Measurements from ENCODE around the gene PUS10.
A peak's percentile ranks its signal among the peaks of the same experiment; 100 is the strongest.
"Not testable (repeated sequence)": the region's sequence is repeated elsewhere in the genome, so short reads cannot be mapped to it uniquely, and the experiment has no call there.

The PUS10 gene

DNA sequence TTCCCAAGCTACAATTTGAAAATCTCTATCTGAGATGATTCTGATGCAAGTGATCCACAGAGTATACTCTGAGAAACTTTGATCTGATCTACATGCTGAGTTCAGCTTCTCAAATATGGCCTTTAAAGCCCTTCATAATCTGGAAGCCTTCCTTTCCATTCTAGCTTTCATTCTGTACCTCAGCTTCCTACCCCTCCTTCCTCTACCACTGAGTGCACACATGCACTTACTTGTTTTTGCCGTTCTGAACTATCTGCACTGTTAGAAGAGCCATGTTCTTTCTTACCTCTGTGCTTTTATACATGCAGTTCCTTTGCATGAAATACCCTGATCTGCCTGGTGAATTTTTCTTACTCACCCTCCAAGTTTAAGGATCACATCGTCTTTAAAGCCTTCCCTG lies 111.7 kb downstream of the PUS10 start:
- H3K27me3 Mint-ChIP-seq = no peaks in the 10 kb centered on the region
- peaks cover 0 to 4% of the 10 kb centered on the region in 2 donors for H3K9me3 Mint-ChIP-seq
- H3K4me1 Mint-ChIP-seq = peaks cover 26 to 45% of the 10 kb centered on the region in 2 donors
- peak overlapping the region; percentile 91 for H3K27ac Mint-ChIP-seq
- H3K4me3 Mint-ChIP-seq = peak overlapping the region; percentile 15 to 69
- DNase-seq (no peak), ATAC-seq (replicated peaks) (peak; percentile 10 to 14)
- peaks cover 36 to 64% of the 10 kb centered on the region in 2 donors for H3K36me3 Mint-ChIP-seq

DNA sequence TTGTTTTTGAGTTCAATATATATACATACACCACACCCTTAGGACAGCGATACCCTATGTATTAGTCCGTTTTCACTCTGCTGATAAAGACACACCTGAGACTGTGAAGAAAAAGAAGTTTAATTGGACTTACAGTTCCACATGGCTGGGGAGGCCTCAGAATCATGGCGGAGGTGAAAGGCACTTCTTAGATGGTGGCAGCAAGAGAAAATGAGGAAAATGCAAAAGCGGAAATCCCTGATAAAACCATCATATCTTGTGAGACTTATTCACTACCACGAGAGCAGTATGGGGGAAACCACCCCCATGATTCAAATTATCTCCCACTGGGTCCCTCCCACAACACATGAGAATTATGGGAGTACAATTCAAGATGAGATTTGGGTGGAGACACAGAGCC lies 112.2 kb downstream of the PUS10 start:
- peaks cover 27 to 43% of the 10 kb centered on the region in 2 donors for H3K4me1 Mint-ChIP-seq
- peaks cover 37 to 65% of the 10 kb centered on the region in 2 donors for H3K36me3 Mint-ChIP-seq
- not testable (repeated sequence) for H3K27me3 Mint-ChIP-seq, H3K9me3 Mint-ChIP-seq, DNase-seq
- peak overlapping the region; percentile 91 for H3K27ac Mint-ChIP-seq
- peak in 1 of 2 donors; percentile 2 for ATAC-seq (replicated peaks)
- peak overlapping the region in 1 of 2 donors; percentile 69 for H3K4me3 Mint-ChIP-seq

DNA sequence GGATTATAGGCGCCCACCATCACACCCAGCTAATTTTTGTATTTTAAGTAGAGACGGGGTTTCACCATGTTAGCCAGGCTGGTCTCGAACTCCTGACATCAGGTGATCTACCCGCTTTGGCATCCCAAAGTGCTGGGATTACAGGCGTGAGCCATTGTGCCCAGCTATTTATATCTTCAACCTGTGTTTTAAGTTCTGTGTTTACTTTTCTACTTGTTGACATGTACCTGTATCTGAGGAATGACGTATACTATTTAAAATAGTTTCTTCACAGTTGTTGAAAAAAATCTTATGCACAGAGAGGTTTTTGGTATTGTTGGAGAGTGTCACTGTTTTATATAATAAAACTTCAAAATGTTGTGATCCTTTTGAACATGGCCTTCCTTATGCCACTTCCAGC lies 116.8 kb downstream of the PUS10 start:
- H3K36me3 Mint-ChIP-seq = peaks cover 58 to 85% of the 10 kb centered on the region in 2 donors
- not testable (repeated sequence) for H3K27me3 Mint-ChIP-seq; DNase-seq; ATAC-seq (replicated peaks); H3K9me3 Mint-ChIP-seq
- H3K4me3 Mint-ChIP-seq = peak overlapping the region; percentile 29 to 47
- H3K4me1 Mint-ChIP-seq = peaks cover 39 to 68% of the 10 kb centered on the region in 2 donors
- H3K27ac Mint-ChIP-seq = peak overlapping the region; percentile 82

DNA sequence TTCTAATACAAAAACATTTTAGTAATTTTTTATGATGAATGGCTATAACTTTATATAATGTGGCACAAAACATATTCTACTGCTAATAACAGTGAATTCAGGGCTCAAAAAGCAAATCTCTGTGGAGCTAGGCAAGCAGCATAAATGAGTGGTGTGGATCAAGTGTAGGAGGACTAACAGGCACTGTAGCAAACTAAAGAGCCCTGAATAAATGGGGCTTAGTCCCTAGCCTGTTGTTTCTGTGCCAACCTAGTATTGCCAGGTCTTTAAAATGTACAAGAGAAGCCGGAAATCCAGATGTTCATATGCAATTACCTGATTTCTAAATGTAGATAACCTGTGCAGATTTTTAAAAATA lies 118.2 kb downstream of the PUS10 start:
- H3K9me3 Mint-ChIP-seq = no peaks in the 10 kb centered on the region
- peaks cover 55 to 77% of the 10 kb centered on the region in 2 donors for H3K36me3 Mint-ChIP-seq
- no peaks in the 10 kb centered on the region for H3K27me3 Mint-ChIP-seq
- peaks cover 36 to 59% of the 10 kb centered on the region in 2 donors for H3K4me1 Mint-ChIP-seq
- ATAC-seq (replicated peaks) = peak; percentile 28 to 41
- DNase-seq = no peak
- peak overlapping the region; percentile 44 to 47 for H3K4me3 Mint-ChIP-seq
- peak overlapping the region; percentile 97 for H3K27ac Mint-ChIP-seq

DNA sequence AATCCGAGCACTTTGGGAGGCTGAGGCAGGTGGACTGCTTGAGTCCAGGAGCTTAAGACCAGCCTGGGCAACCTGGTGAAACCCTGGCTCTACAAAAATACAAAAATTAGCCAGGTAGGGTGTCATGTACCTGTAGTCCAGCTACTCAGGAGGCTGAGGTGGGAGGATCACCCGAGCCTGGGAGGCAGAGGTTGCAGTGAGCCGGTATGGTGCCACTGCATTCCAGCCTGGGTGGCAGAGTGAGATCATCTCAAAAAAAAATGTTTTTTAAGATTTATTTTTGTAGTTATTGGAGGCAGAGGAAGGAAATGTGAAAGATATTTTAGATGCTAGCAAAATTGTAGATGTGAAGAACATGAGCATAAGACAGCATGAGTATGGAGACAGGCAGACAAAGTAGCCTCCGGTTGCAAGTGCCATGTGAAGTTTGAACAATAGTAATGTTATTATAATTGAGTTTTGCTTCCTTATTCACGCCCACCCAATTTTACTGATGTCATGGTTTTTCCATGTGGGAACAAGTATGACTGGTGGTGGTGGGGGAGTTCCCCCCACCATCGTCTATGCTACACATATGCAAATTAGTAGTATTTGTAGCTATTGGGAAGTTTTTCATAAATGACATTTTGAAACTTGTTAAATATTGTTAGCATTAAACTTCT lies 118.7 kb downstream of the PUS10 start:
- peak overlapping the region; percentile 97 for H3K27ac Mint-ChIP-seq
- peak; percentile 78 to 84 for ATAC-seq (replicated peaks)
- peaks cover 53 to 76% of the 10 kb centered on the region in 2 donors for H3K36me3 Mint-ChIP-seq

DNA sequence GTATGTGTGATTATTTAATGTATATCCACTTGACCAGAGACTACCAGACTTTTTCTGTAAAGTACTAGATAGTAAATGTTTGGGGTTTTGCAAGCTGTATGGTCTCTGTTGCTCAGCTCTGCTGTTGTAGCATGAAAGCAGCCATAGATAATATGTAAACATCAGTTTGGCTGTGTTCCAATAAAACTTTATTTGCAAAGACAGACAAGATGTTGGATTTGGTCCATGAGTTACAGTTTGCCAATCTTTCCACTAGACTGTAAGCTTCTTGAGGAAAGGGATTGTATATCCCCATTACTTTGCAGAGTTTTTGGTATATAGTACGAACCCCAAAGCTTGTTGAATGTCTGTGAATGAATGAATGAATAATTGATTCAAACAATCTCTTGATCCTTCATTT lies 119.5 kb downstream of the PUS10 start:
- ATAC-seq (replicated peaks) = no peak
- no peaks in the 10 kb centered on the region for H3K9me3 Mint-ChIP-seq
- peaks cover 35 to 65% of the 10 kb centered on the region in 2 donors for H3K4me1 Mint-ChIP-seq
- peaks cover 57 to 76% of the 10 kb centered on the region in 2 donors for H3K36me3 Mint-ChIP-seq
- peak overlapping the region; percentile 97 for H3K27ac Mint-ChIP-seq
- H3K4me3 Mint-ChIP-seq = peak overlapping the region; percentile 30 to 67
- H3K27me3 Mint-ChIP-seq = no peaks in the 10 kb centered on the region
- no peak for DNase-seq

More for the DNA sequence above, 118.7 kb downstream of the PUS10 start:
- peak; percentile 65 for DNase-seq
- no peaks in the 10 kb centered on the region for H3K27me3 Mint-ChIP-seq
- H3K9me3 Mint-ChIP-seq = no peaks in the 10 kb centered on the region
- peak overlapping the region; percentile 67 to 75 for H3K4me3 Mint-ChIP-seq
- H3K4me1 Mint-ChIP-seq = peaks cover 33 to 60% of the 10 kb centered on the region in 2 donors

All from stimulated activated naive B cell treated with anti-CD40 and anti-IgM and Interleukin-4, amounts not matched to agents 10 μg/mL and 1 μg/mL and 100 μg/mL, for 72 hours (primary cell).